Mammary epithelial cell (primary cell): ENCODE measurements around the gene ANKRD40.

ENCODE experiments used
- EZH2 ChIP-seq: IDR thresholded peaks from 2 replicates; pipeline ENCODE4 v1.6.1; 2012; ENCODE audit warnings: low read length, inconsistent platforms, borderline replicate concordance
- TF ChIP-seq, protein P1 (sequence below), 2 donors: IDR thresholded peaks in 1 of 2; conservative IDR thresholded peaks in 1 of 2; 2 replicates each; pipeline ENCODE4 v1.5.1; 2011 to 2012; ENCODE audit warnings: inconsistent platforms in 2 of 2, low read length in 2 of 2, mild to moderate bottlenecking in 2 of 2, control low read depth in 1 of 2, low read depth in 1 of 2; ENCODE audit not compliant: insufficient read depth in 1 of 2; ENCODE audit errors: extremely low read depth in 1 of 2

DNA sequence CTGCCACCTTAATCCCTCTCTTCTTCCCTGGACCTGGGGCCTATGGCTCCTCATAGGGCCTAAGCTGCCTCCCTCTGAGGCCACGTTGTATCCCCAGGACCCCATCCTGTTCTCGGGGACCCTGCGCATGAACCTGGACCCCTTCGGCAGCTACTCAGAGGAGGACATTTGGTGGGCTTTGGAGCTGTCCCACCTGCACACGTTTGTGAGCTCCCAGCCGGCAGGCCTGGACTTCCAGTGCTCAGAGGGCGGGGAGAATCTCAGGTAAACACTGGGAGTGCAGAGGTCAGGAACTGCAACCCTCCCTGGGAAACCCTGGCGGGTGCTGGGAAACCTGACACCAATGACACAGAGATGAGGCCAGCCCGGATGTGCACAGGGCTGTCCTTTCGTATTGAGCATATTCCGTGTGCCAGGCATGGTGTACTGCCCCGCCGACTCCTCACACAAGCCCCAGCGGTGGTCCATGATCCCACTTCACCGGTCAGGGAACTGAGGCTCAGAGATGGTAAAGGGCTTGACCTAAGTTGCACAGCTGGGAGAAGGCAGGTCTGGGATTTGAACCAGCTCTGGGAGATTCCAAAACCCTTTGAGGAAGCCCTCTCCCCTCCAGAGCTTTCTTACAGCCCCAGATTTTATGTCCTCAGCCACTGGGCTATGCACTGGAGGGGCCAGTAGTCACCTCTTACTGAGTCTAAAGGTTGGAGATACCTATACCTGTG lies 22.9 kb downstream of the ANKRD40 start:
- no peak for TF ChIP-seq EZH2
- TF ChIP-seq, protein P1, sequence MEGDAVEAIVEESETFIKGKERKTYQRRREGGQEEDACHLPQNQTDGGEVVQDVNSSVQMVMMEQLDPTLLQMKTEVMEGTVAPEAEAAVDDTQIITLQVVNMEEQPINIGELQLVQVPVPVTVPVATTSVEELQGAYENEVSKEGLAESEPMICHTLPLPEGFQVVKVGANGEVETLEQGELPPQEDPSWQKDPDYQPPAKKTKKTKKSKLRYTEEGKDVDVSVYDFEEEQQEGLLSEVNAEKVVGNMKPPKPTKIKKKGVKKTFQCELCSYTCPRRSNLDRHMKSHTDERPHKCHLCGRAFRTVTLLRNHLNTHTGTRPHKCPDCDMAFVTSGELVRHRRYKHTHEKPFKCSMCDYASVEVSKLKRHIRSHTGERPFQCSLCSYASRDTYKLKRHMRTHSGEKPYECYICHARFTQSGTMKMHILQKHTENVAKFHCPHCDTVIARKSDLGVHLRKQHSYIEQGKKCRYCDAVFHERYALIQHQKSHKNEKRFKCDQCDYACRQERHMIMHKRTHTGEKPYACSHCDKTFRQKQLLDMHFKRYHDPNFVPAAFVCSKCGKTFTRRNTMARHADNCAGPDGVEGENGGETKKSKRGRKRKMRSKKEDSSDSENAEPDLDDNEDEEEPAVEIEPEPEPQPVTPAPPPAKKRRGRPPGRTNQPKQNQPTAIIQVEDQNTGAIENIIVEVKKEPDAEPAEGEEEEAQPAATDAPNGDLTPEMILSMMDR (conservative IDR thresholded peaks at IDR 0.05 in 1 of 2, IDR thresholded peaks at IDR 0.05 in 1 of 2; ENCODE audit: extremely low read depth in 1 of 2, insufficient read depth in 1 of 2, low read depth in 1 of 2, low read length in 2 of 2), result no peak
